ENCODE data around the gene TENM4. TPM values are rescaled to one million over a fixed set of nuclear protein-coding genes. Genes with fewer than 3 reads are reported as not detected.

The TENM4 gene
- total RNA-seq, 4 donors from 2014 or later = 7.7 to 39.3 (median 16.1) TPM

- H3K4me3 ChIP-seq = no peak overlapping the region
- H3K4me1 ChIP-seq = peaks cover 0 to 14% (median 0%) of the 10 kb centered on the region in 3 donors
- no peaks in the 10 kb centered on the region for H3K9me3 ChIP-seq
- intact Hi-C loops (cut with DNase I) = no loop called here
- H3K27ac ChIP-seq = no peak overlapping the region
- peaks cover 0 to 16% (median 0%) of the 10 kb centered on the region in 4 donors for H3K27me3 ChIP-seq
- DNase-seq = no peak
- H3K36me3 ChIP-seq = no peaks in the 10 kb centered on the region
- WGBS, 2 donors = 51 to 56% methylated on average over 2 to 3 of the region's 3 CpGs
- TF ChIP-seq POLR2A (IDR thresholded peaks at IDR 0.05) (no peak), CTCF (IDR thresholded peaks at IDR 0.05) (peak in 4 of 6 experiments; percentile 17 to 68 (median 42))
Observed at GRCh38 chr11:78961247-78961646, 479.6 kb downstream of the TENM4 start.

GRCh38 chr11:78958444-78958843, 482.4 kb downstream of the TENM4 start:
- Histone ChIP-seq H3K4me3 (no peak overlapping the region), H3K36me3 (no peaks in the 10 kb centered on the region), H3K27ac (no peak overlapping the region), H3K9me3 (no peaks in the 10 kb centered on the region), H3K4me1 (peaks cover 0 to 14% (median 0%) of the 10 kb centered on the region in 3 donors), H3K27me3 (peaks cover 0 to 11% (median 0%) of the 10 kb centered on the region in 4 donors)
- TF ChIP-seq CTCF (IDR thresholded peaks at IDR 0.05) (no peak), POLR2A (IDR thresholded peaks at IDR 0.05) (no peak)
- intact Hi-C loops (cut with DNase I) = no loop called here
- no peak for DNase-seq
- 78 to 100% methylated on average over 1 of the region's 3 CpGs for WGBS, 2 donors

- no peaks in the 10 kb centered on the region for H3K36me3 ChIP-seq
- 67 to 81% methylated on average over 5 of the region's 5 CpGs for WGBS, 2 donors
- TF ChIP-seq POLR2A (IDR thresholded peaks at IDR 0.05) = no peak
- TF ChIP-seq CTCF (IDR thresholded peaks at IDR 0.05) = no peak
- H3K4me1 ChIP-seq = peaks cover 0 to 14% (median 0%) of the 10 kb centered on the region in 3 donors
- H3K4me3 ChIP-seq = no peak overlapping the region
- H3K9me3 ChIP-seq = no peaks in the 10 kb centered on the region
- peaks cover 0 to 10% (median 0%) of the 10 kb centered on the region in 4 donors for H3K27me3 ChIP-seq
- DNase-seq = no peak
- no peak overlapping the region for H3K27ac ChIP-seq
- intact Hi-C loops (cut with DNase I) = no loop called here
Observed at GRCh38 chr11:78957476-78958245, 483.2 kb downstream of the TENM4 start.

- WGBS, 2 donors = 85 to 90% methylated on average over 2 to 3 of the region's 3 CpGs
- Histone ChIP-seq H3K4me3 (no peak overlapping the region), H3K27me3 (no peaks in the 10 kb centered on the region), H3K4me1 (no peaks in the 10 kb centered on the region), H3K27ac (no peak overlapping the region), H3K9me3 (no peaks in the 10 kb centered on the region), H3K36me3 (no peaks in the 10 kb centered on the region)
- no peak for DNase-seq
- TF ChIP-seq POLR2A (IDR thresholded peaks at IDR 0.05) = no peak
- TF ChIP-seq CTCF (IDR thresholded peaks at IDR 0.05) = no peak
- intact Hi-C loops (cut with DNase I) = no loop called here
Observed at GRCh38 chr11:78954696-78955095, 486.1 kb downstream of the TENM4 start.

- Histone ChIP-seq H3K27me3 (no peaks in the 10 kb centered on the region), H3K4me3 (no peak overlapping the region), H3K27ac (no peak overlapping the region), H3K36me3 (no peaks in the 10 kb centered on the region), H3K9me3 (no peaks in the 10 kb centered on the region), H3K4me1 (no peaks in the 10 kb centered on the region)
- no peak for TF ChIP-seq POLR2A (IDR thresholded peaks at IDR 0.05)
- no peak for TF ChIP-seq CTCF (IDR thresholded peaks at IDR 0.05)
- 67 to 73% methylated on average over 2 of the region's 2 CpGs for WGBS, 2 donors
- intact Hi-C loops (cut with DNase I) = no loop called here
- no peak for DNase-seq
Observed at GRCh38 chr11:78954261-78954660, 486.6 kb downstream of the TENM4 start.
